B cell (primary cell): ENCODE data around the gene ADAMTS14. TPM values are rescaled to one million over a fixed set of nuclear protein-coding genes. Genes with fewer than 3 reads are reported as not detected.

Source experiments
- ATAC-seq: fragments of 200-7000 bp; cut with Tn5 transposase; one replicate; pipeline ENCODE4 v1.10.0; 2021; ENCODE audit warnings: low read depth, mild to moderate bottlenecking, moderate number of reproducible peaks, moderate library complexity
- CTCF ChIA-PET: fragments of 350-600 bp; sonication (Branson Sonifier 250); formaldehyde crosslinking; loops from one replicate; lab custom pipeline; 2021; ENCODE audit warnings: antibody characterized with exemption, inconsistent platforms; lab: Charles Lee
- POLR2A ChIA-PET: fragments of 350-600 bp; sonication (Branson Sonifier 250); formaldehyde crosslinking; loops from one replicate; lab custom pipeline; 2021; ENCODE audit warnings: antibody characterized with exemption; lab: Charles Lee
- DNase-seq: peaks from one replicate; pipeline ENCODE4 v3.0.0; 2013
- H2AFZ ChIP-seq: 2 replicates; pipeline ENCODE4 v1.6.1; 2012; ENCODE audit warnings: mild to moderate bottlenecking, low read depth, low read length; ENCODE audit not compliant: insufficient read depth, poor library complexity, severe bottlenecking
- H3K27ac ChIP-seq, 2 donors: 1 replicate in 1 of 2; 2 replicates in 1 of 2; pipeline ENCODE4 v1.5.1; 2012 to 2013; ENCODE audit warnings: low read length in 2 of 2, mild to moderate bottlenecking in 2 of 2, moderate library complexity in 1 of 2
- H3K27me3 ChIP-seq, 4 experiments: fragments of 200-600 bp in 1 of 4; sonication (generic) in 1 of 4; replicated peaks in 1 of 4; 1 replicate in 2 of 4; 2 replicates in 2 of 4; pipeline versions ENCODE4 v1.6.1 to v1.7.0; 2013 to 2016; ENCODE audit warnings: low read length in 3 of 4, mild to moderate bottlenecking in 2 of 4, mixed read lengths in 1 of 4, moderate library complexity in 1 of 4; ENCODE audit not compliant: insufficient read depth in 4 of 4, control insufficient read depth in 3 of 4; ENCODE audit errors: control extremely low read depth in 1 of 4
- H3K36me3 ChIP-seq, 2 experiments: replicated peaks in 1 of 2; 1 replicate in 1 of 2; 2 replicates in 1 of 2; pipeline versions ENCODE4 v1.6.1 to v1.7.1; 2013; ENCODE audit warnings: low read length in 1 of 2; ENCODE audit not compliant: insufficient read depth in 2 of 2, control insufficient read depth in 1 of 2; ENCODE audit errors: control extremely low read depth in 1 of 2, extremely low read depth in 1 of 2
- H3K4me1 ChIP-seq, 2 donors: fragments of 200-600 bp in 1 of 2; sonication (generic) in 1 of 2; 1 replicate in 1 of 2; 2 replicates in 1 of 2; pipeline versions ENCODE4 v1.5.1 to v1.6.1; 2013 to 2017; ENCODE audit warnings: low read length in 2 of 2; ENCODE audit not compliant: control insufficient read depth in 2 of 2, insufficient read depth in 2 of 2
- H3K4me2 ChIP-seq: replicated peaks from 2 replicates; pipeline ENCODE3; 2012; ENCODE audit warnings: mild to moderate bottlenecking, low read depth, low read length; ENCODE audit not compliant: poor library complexity, severe bottlenecking
- H3K4me3 ChIP-seq, 5 experiments: fragments of 200-600 bp in 1 of 5; sonication (generic) in 1 of 5; 1 replicate in 3 of 5; 2 replicates in 2 of 5; pipeline versions ENCODE4 v1.5.1 to v1.7.0; 2011 to 2016; ENCODE audit warnings: low read length in 4 of 5, mild to moderate bottlenecking in 4 of 5, low read depth in 2 of 5, control low read depth in 1 of 5, moderate library complexity in 1 of 5; ENCODE audit not compliant: insufficient read depth in 1 of 5; ENCODE audit errors: control extremely low read depth in 1 of 5, extremely low read depth in 1 of 5
- H3K79me2 ChIP-seq: fragments of 200-600 bp; sonication (generic); one replicate; pipeline ENCODE4 v1.6.0; 2016; ENCODE audit warnings: low read length; ENCODE audit not compliant: control insufficient read depth, insufficient read depth
- H3K9ac ChIP-seq: fragments of 200-600 bp; sonication (generic); 2 replicates; pipeline ENCODE4 v1.6.1; 2017; ENCODE audit warnings: mild to moderate bottlenecking, low read length, moderate library complexity
- H3K9me3 ChIP-seq, 3 donors: one replicate each; pipeline versions ENCODE4 v1.6.1 to v1.7.1; 2013; ENCODE audit warnings: low read length in 2 of 3; ENCODE audit not compliant: control insufficient read depth in 2 of 3, insufficient read depth in 1 of 3; ENCODE audit errors: control extremely low read depth in 1 of 3
- H4K20me1 ChIP-seq: 2 replicates; pipeline ENCODE4 v1.6.0; 2012; ENCODE audit warnings: mild to moderate bottlenecking, low read length; ENCODE audit not compliant: insufficient read depth, control insufficient read depth, poor library complexity, severe bottlenecking
- H3K27ac Mint-ChIP-seq: one replicate; pipeline ENCODE4 v1.8.0; 2021; ENCODE audit warnings: mixed read lengths
- H3K27me3 Mint-ChIP-seq: one replicate; pipeline ENCODE4 v1.8.0; 2021; ENCODE audit warnings: mixed read lengths
- H3K4me1 Mint-ChIP-seq: one replicate; pipeline ENCODE4 v1.8.0; 2021; ENCODE audit warnings: mixed read lengths
- H3K4me3 Mint-ChIP-seq: one replicate; pipeline ENCODE4 v1.8.0; 2021; ENCODE audit warnings: mixed read lengths
- H3K9me3 Mint-ChIP-seq: one replicate; pipeline ENCODE4 v1.8.0; 2022; ENCODE audit warnings: mixed read lengths; ENCODE audit not compliant: insufficient read depth
- EZH2 ChIP-seq: IDR thresholded peaks from 2 replicates; pipeline ENCODE4 v1.6.1; 2012; ENCODE audit warnings: borderline replicate concordance, low read depth, mild to moderate bottlenecking, moderate library complexity, low read length; ENCODE audit not compliant: insufficient read depth, poor library complexity, severe bottlenecking
- WGBS: methylation state at CpG from one replicate; pipeline ENCODE4 v1.1.5; 2013; ENCODE audit warnings: missing lambda C conversion rate; ENCODE audit not compliant: insufficient coverage; 5-methylcytosine and 5-hydroxymethylcytosine counted together
- intact Hi-C: fragments of 100-400 bp; cut with micrococcal nuclease; formaldehyde crosslinking; loops from one replicate; pipeline ENCODE4 v1.10.0; 2022
- polyA plus RNA-seq: library from polyadenylated mRNA; depleted of rRNA; stranded (reverse); fragments of >200 nt; gene quantifications from 2 replicates; pipeline ENCODE4 v1.2.3, GENCODE V29; 2012
- total RNA-seq, 2 donors: library from RNA; stranded (reverse); fragments of 120-200 nt in 1 of 2; gene quantifications; 1 replicate in 1 of 2; 2 replicates in 1 of 2; pipeline versions ENCODE4 v1.2.3 to v1.2.4, GENCODE V29; 2013 to 2022
- TF ChIP-seq, protein P1 (sequence below): fragments of 200-600 bp; IDR thresholded peaks from one replicate; pipeline ENCODE4 v1.8.0; 2022; ENCODE audit warnings: antibody characterized with exemption, mild to moderate bottlenecking

The ADAMTS14 gene
- total and polyA plus RNA-seq, 2 donors (not counting 1 experiment from before 2014, with no cell fraction given) = not detected

DNA sequence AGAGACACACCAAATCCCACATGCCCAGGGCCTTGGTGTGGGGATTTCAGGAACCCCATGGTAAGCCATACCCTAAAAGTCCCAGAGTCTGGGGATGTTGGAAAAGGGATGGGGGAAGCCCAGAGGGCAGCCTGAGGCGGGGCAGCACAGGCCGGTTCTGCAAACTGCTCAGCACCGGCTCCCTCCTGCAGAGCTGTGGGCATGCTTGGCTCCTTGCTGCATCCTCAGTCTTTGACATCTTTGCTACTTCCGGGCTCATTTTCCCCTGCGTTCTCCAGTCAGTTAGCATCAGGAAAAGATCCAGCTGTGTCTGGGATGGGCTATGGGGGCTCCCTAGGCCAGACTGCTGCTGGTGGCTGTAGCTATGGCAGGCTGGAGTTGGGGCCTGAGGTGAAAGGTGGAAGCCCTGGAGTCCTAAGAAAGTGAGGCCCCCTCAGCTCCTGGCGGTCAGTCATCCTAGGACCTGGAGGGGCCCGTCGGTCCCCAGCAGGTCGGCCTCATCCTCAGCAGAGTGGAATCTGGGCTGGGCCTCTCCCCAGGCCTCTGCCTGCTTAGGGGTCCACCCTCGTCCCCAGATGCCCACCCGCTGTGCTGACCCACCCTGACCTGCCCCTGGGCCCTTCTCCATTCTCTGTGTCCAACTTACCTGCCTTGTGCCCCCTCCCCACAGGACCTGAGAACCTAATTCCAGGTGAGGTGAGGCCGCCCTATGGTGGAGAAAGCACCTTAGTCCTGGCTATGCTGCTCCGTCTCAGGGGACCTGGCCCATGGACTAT, 103.6 kb downstream of the ADAMTS14 start:
- ATAC-seq (no peak), DNase-seq (no peak)
- no peaks in the 10 kb centered on the region for H3K27me3 Mint-ChIP-seq
- no peak overlapping the region for H2AFZ ChIP-seq
- CTCF ChIA-PET = interaction anchor here (0.5 to 2.8 kb wide), 2 partner anchors 16 to 200 kb away, joined by 3 to 8 read pairs; no protein-coding TSS in a partner anchor
- H3K4me3 Mint-ChIP-seq = no peak overlapping the region
- no peak overlapping the region for H3K27ac Mint-ChIP-seq
- H3K4me1 Mint-ChIP-seq = no peaks in the 10 kb centered on the region
- TF ChIP-seq, protein P1, sequence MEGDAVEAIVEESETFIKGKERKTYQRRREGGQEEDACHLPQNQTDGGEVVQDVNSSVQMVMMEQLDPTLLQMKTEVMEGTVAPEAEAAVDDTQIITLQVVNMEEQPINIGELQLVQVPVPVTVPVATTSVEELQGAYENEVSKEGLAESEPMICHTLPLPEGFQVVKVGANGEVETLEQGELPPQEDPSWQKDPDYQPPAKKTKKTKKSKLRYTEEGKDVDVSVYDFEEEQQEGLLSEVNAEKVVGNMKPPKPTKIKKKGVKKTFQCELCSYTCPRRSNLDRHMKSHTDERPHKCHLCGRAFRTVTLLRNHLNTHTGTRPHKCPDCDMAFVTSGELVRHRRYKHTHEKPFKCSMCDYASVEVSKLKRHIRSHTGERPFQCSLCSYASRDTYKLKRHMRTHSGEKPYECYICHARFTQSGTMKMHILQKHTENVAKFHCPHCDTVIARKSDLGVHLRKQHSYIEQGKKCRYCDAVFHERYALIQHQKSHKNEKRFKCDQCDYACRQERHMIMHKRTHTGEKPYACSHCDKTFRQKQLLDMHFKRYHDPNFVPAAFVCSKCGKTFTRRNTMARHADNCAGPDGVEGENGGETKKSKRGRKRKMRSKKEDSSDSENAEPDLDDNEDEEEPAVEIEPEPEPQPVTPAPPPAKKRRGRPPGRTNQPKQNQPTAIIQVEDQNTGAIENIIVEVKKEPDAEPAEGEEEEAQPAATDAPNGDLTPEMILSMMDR = no peak
- no peak for TF ChIP-seq EZH2
- no peaks in the 10 kb centered on the region for H3K9me3 ChIP-seq
- no peaks in the 10 kb centered on the region for H3K36me3 ChIP-seq
- no peaks in the 10 kb centered on the region for H3K4me1 ChIP-seq
- H3K9ac ChIP-seq = no peak overlapping the region
- H3K9me3 Mint-ChIP-seq = no peaks in the 10 kb centered on the region
- intact Hi-C loops = no loop called here
- H3K79me2 ChIP-seq = no peaks in the 10 kb centered on the region
- H3K4me2 ChIP-seq = no peak overlapping the region
- H3K27ac ChIP-seq = no peak overlapping the region
- POLR2A ChIA-PET = no interaction called here
- H4K20me1 ChIP-seq = no peaks in the 10 kb centered on the region
- H3K4me3 ChIP-seq = no peak overlapping the region
- WGBS = 90% methylated on average over 13 of the region's 13 CpGs
- H3K27me3 ChIP-seq = no peaks in the 10 kb centered on the region

DNA sequence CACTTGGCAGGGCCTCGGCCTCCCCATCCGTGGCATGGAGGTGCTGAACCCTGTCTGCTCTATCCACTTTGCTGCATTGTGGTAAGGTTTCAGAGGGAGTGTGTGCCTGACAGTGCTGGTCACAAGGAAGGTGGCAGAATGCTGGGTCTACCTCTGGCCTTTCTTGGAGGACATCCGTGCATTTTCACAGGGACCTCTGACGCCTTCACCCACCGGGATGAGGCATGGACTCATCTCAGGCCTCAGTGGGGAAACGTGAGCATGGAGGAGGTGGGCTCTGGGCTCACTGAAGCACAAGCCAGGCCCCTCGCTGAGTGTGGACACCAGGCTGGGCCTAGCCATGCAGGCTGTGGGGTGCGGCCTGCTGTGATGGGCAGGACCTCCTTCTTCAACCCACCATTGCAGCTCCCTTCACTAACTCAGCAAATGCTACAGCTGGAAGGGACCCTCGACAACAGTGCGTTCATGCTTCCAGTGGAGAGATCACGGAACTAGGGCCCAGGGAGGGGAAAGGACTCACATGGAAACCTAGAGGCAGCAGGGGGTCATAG, 104.2 kb downstream of the ADAMTS14 start:
- H3K27me3 Mint-ChIP-seq = no peaks in the 10 kb centered on the region
- no peaks in the 10 kb centered on the region for H3K4me1 Mint-ChIP-seq
- no peaks in the 10 kb centered on the region for H3K9me3 ChIP-seq
- H3K4me3 ChIP-seq = no peak overlapping the region
- no peak overlapping the region for H3K4me3 Mint-ChIP-seq
- 87% methylated on average over 10 of the region's 11 CpGs for WGBS
- no peaks in the 10 kb centered on the region for H3K27me3 ChIP-seq
- DNase-seq = no peak
- TF ChIP-seq EZH2 = no peak
- TF ChIP-seq, protein P1 = no peak
- H3K27ac Mint-ChIP-seq = no peak overlapping the region
- no peak overlapping the region for H3K27ac ChIP-seq
- CTCF ChIA-PET = interaction anchor here (0.5 kb wide), 1 partner anchor 201 kb away, joined by 3 read pairs; no protein-coding TSS in a partner anchor
- no peaks in the 10 kb centered on the region for H3K9me3 Mint-ChIP-seq
- no peaks in the 10 kb centered on the region for H3K79me2 ChIP-seq
- no peaks in the 10 kb centered on the region for H4K20me1 ChIP-seq
- H3K4me2 ChIP-seq = no peak overlapping the region
- POLR2A ChIA-PET = no interaction called here
- no peak for ATAC-seq
- H3K4me1 ChIP-seq = no peaks in the 10 kb centered on the region
- intact Hi-C loops = no loop called here
- no peak overlapping the region for H2AFZ ChIP-seq
- no peaks in the 10 kb centered on the region for H3K36me3 ChIP-seq
- no peak overlapping the region for H3K9ac ChIP-seq
